Upper lobe of left lung (tissue), 6 donors: Measurements from ENCODE around the gene RRP1B. TPM values are rescaled to one million over a fixed set of nuclear protein-coding genes. Genes with fewer than 3 reads are reported as not detected.

Experiments used
- ATAC-seq, 2 donors: fragments of 200-7000 bp; cut with Tn5 transposase; one replicate each; pipeline ENCODE4 v1.9.1; 2022; ENCODE audit warnings: mild to moderate bottlenecking in 2 of 2, moderate library complexity in 2 of 2; ENCODE audit not compliant: low FRiP score in 2 of 2
- DNase-seq, 2 donors: peaks; one replicate each; pipeline ENCODE4 v3.0.0-alpha.2; 2019 to 2020
- H3K27ac ChIP-seq, 4 donors: fragments of 200-600 bp; sonication (generic); one replicate each; pipeline ENCODE4 v1.5.1; 2016 to 2019
- H3K27me3 ChIP-seq, 4 donors: fragments of 200-600 bp; sonication (generic); one replicate each; pipeline ENCODE4 v1.5.1; 2017 to 2019
- H3K36me3 ChIP-seq, 4 donors: fragments of 200-600 bp; sonication (generic); one replicate each; pipeline ENCODE4 v1.5.1; 2016 to 2019
- H3K4me1 ChIP-seq, 4 donors: fragments of 200-600 bp; sonication (generic); one replicate each; pipeline ENCODE4 v1.5.1; 2018 to 2019
- H3K4me3 ChIP-seq, 4 donors: fragments of 200-600 bp; sonication (generic); one replicate each; pipeline ENCODE4 v1.5.1; 2017 to 2019; ENCODE audit warnings: mild to moderate bottlenecking in 2 of 4, moderate library complexity in 1 of 4
- H3K9me3 ChIP-seq, 4 donors: fragments of 200-600 bp; sonication (generic); one replicate each; pipeline ENCODE4 v1.5.1; 2018 to 2019
- EP300 ChIP-seq, 4 donors: sonication (generic); formaldehyde crosslinking; IDR thresholded peaks; one replicate each; pipeline ENCODE4 v1.5.1; 2017; ENCODE audit warnings: antibody characterized with exemption in 4 of 4, control low read depth in 2 of 4
- POLR2A ChIP-seq, 4 donors: fragments of 450-650 bp; IDR thresholded peaks; one replicate each; pipeline ENCODE4 v1.5.1; 2016 to 2017; ENCODE audit warnings: antibody characterized with exemption in 4 of 4, mild to moderate bottlenecking in 2 of 4
- POLR2AphosphoS5 ChIP-seq, 2 donors: sonication (generic); formaldehyde crosslinking; IDR thresholded peaks; one replicate each; pipeline ENCODE4 v1.5.1; 2017; ENCODE audit warnings: antibody characterized with exemption in 2 of 2
- WGBS, 2 donors: methylation state at CpG; one replicate each; pipeline ENCODE4 v1.1.5; 2017 to 2018; 5-methylcytosine and 5-hydroxymethylcytosine counted together
- total RNA-seq, 6 donors: library from RNA; depleted of rRNA in 4 of 6; stranded (reverse); fragments of >200 nt in 4 of 6; gene quantifications; one replicate each; pipeline versions ENCODE4 v1.1.0 to v1.2.1, GENCODE V29; 2016 to 2021
- TF ChIP-seq, protein P1 (sequence below), 6 experiments: fragments of 450-650 bp in 4 of 6; fragments of 200-600 bp in 2 of 6; sonication (generic) in 2 of 6; IDR thresholded peaks; one replicate each; pipeline ENCODE4 v1.5.1; 2016 to 2019; ENCODE audit warnings: antibody characterized with exemption in 6 of 6
- donor health status: DM: no; HTN: no; CAD: no; lungs with moderate emphysema.
- donor health status: DM: no; HTN: yes; CAD: no; lungs with severe emphysema.

Gene RRP1B
- total RNA-seq, 6 donors from 2014 or later, result 11.5 to 22.8 (median 19.7) TPM

DNA sequence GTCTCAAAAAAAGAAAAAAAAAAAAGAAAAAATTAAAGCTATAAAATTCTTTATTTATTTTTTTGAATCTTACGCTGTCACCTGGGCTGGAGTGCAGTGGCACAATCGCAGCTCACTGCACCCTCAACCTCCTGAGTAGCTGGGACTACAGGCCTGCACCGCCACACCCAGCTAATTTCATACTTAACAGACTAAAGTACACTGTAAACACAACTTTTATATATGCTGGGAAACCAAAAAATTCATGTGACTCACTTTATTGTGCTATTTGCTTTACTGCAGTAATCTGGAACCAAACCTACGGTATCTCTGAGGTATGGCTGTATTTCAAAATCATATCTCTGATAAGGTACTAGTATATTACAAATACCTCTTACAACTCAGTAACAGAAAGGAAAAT, 40.4 kb upstream of the RRP1B start:
- no peak for ATAC-seq
- WGBS, 2 donors, result 83 to 84% methylated on average over 4 of the region's 4 CpGs
- DNase-seq, result peak in 1 of 2 donors; percentile 31

GRCh38 chr21:43619344-43619743, 40.0 kb upstream of the RRP1B start:
- no peaks in the 10 kb centered on the region for H3K4me1 ChIP-seq
- TF ChIP-seq, protein P1, sequence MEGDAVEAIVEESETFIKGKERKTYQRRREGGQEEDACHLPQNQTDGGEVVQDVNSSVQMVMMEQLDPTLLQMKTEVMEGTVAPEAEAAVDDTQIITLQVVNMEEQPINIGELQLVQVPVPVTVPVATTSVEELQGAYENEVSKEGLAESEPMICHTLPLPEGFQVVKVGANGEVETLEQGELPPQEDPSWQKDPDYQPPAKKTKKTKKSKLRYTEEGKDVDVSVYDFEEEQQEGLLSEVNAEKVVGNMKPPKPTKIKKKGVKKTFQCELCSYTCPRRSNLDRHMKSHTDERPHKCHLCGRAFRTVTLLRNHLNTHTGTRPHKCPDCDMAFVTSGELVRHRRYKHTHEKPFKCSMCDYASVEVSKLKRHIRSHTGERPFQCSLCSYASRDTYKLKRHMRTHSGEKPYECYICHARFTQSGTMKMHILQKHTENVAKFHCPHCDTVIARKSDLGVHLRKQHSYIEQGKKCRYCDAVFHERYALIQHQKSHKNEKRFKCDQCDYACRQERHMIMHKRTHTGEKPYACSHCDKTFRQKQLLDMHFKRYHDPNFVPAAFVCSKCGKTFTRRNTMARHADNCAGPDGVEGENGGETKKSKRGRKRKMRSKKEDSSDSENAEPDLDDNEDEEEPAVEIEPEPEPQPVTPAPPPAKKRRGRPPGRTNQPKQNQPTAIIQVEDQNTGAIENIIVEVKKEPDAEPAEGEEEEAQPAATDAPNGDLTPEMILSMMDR (IDR thresholded peaks at IDR 0.05), result no peak
- TF ChIP-seq POLR2AphosphoS5 (IDR thresholded peaks at IDR 0.05), result no peak
- TF ChIP-seq EP300 (IDR thresholded peaks at IDR 0.05), result no peak
- no peak for TF ChIP-seq POLR2A (IDR thresholded peaks at IDR 0.05)
- ATAC-seq (no peak), DNase-seq (no peak)
- H3K4me3 ChIP-seq, result no peak overlapping the region
- H3K9me3 ChIP-seq, result peaks cover 0 to 11% (median 6%) of the 10 kb centered on the region in 4 donors
- H3K27ac ChIP-seq, result no peak overlapping the region
- no peaks in the 10 kb centered on the region for H3K27me3 ChIP-seq
- no peaks in the 10 kb centered on the region for H3K36me3 ChIP-seq
- WGBS, 2 donors, result 91 to 97% methylated on average over 4 of the region's 4 CpGs

More for the DNA sequence above, 40.4 kb upstream of the RRP1B start:
- no peaks in the 10 kb centered on the region for H3K27me3 ChIP-seq
- TF ChIP-seq POLR2A (IDR thresholded peaks at IDR 0.05) (no peak), POLR2AphosphoS5 (IDR thresholded peaks at IDR 0.05) (no peak), EP300 (IDR thresholded peaks at IDR 0.05) (no peak)
- TF ChIP-seq, protein P1 (IDR thresholded peaks at IDR 0.05), result no peak
- H3K4me1 ChIP-seq, result no peaks in the 10 kb centered on the region
- no peak overlapping the region for H3K4me3 ChIP-seq
- H3K36me3 ChIP-seq, result no peaks in the 10 kb centered on the region
- no peak overlapping the region for H3K27ac ChIP-seq
- peaks cover 0 to 11% (median 6%) of the 10 kb centered on the region in 4 donors for H3K9me3 ChIP-seq

- ATAC-seq (no peak), DNase-seq (no peak)
- WGBS, 2 donors, result 87 to 89% methylated on average over 4 of the region's 4 CpGs
- no peak overlapping the region for H3K27ac ChIP-seq
- peaks cover 0 to 11% (median 6%) of the 10 kb centered on the region in 4 donors for H3K9me3 ChIP-seq
- H3K4me3 ChIP-seq, result no peak overlapping the region
- H3K36me3 ChIP-seq, result no peaks in the 10 kb centered on the region
- H3K27me3 ChIP-seq, result no peaks in the 10 kb centered on the region
- H3K4me1 ChIP-seq, result no peaks in the 10 kb centered on the region
- TF ChIP-seq POLR2A (IDR thresholded peaks at IDR 0.05) (no peak), POLR2AphosphoS5 (IDR thresholded peaks at IDR 0.05) (no peak), EP300 (IDR thresholded peaks at IDR 0.05) (no peak)
- TF ChIP-seq, protein P1 (IDR thresholded peaks at IDR 0.05), result no peak
Measured at GRCh38 chr21:43619856-43620255, 39.5 kb upstream of the RRP1B start.

DNA sequence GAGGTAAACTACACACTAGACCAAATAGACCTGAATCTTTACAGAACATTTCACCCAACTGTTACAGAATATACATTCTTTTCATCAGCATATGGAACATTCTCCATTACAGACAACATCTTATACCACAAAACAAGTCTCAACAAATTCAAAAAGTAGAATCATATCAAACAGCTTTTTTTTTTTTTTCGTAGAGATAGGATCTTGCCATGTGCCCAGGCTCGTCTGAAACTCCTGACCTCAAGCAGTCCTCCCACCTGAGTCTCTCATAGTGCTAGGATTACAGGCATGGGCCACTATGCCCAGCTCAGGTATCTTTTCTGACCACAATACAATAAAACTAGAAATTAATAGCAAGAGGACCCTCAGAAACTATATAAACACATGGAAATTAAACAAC, 36.6 kb upstream of the RRP1B start:
- ATAC-seq, result no peak

More for the DNA sequence above, 36.6 kb upstream of the RRP1B start:
- DNase-seq, result no peak
- 73 to 87% methylated on average over 2 of the region's 2 CpGs for whole genome bisulfite sequencing, 2 donors
- no peak for TF ChIP-seq POLR2A (IDR thresholded peaks at IDR 0.05)
- TF ChIP-seq, protein P1 (IDR thresholded peaks at IDR 0.05), result no peak
- TF ChIP-seq POLR2AphosphoS5 (IDR thresholded peaks at IDR 0.05), result no peak
- TF ChIP-seq EP300 (IDR thresholded peaks at IDR 0.05), result no peak
- Histone ChIP-seq H3K4me3 (no peak overlapping the region), H3K27me3 (no peaks in the 10 kb centered on the region), H3K9me3 (peaks cover 0 to 11% (median 6%) of the 10 kb centered on the region in 4 donors), H3K4me1 (no peaks in the 10 kb centered on the region), H3K27ac (no peak overlapping the region), H3K36me3 (no peaks in the 10 kb centered on the region)
